BLaER1 treated with 17β-estradiol and CSF1 and Interleukin-3, amounts not matched to agents 10 nM and 100 nM (cell line): ENCODE results near the gene RRP1.

ENCODE experiments used
- H3K27ac ChIP-seq, 11 experiments: shearing (Covaris generic); formaldehyde crosslinking; 2 replicates each; pipeline ENCODE4 v1.8.1; 2022
- H3K27me3 ChIP-seq, 11 experiments: shearing (Covaris generic); formaldehyde crosslinking; 2 replicates each; pipeline ENCODE4 v1.8.1; 2022
- H3K36me3 ChIP-seq, 11 experiments: shearing (Covaris generic); formaldehyde crosslinking; 2 replicates each; pipeline ENCODE4 v1.8.1; 2022
- H3K4me1 ChIP-seq, 10 experiments: shearing (Covaris generic); formaldehyde crosslinking; 2 replicates each; pipeline ENCODE4 v1.8.1; 2022
- H3K4me2 ChIP-seq, 11 experiments: shearing (Covaris generic); formaldehyde crosslinking; 2 replicates each; pipeline ENCODE4 v1.8.1; 2022
- H3K4me3 ChIP-seq, 10 experiments: shearing (Covaris generic); formaldehyde crosslinking; 2 replicates each; pipeline ENCODE4 v1.8.1; 2022
- H3K9ac ChIP-seq, 11 experiments: shearing (Covaris generic); formaldehyde crosslinking; 2 replicates each; pipeline ENCODE4 v1.8.1; 2022
- H3K9me3 ChIP-seq, 11 experiments: shearing (Covaris generic); formaldehyde crosslinking; replicated peaks in 1 of 11; 2 replicates each; pipeline ENCODE4 v1.8.1; 2022
- H4K20me1 ChIP-seq, 11 experiments: shearing (Covaris generic); formaldehyde crosslinking; 2 replicates each; pipeline ENCODE4 v1.8.1; 2022
- Cebpa-rat ChIP-seq, 11 experiments: shearing (Covaris generic); IDR thresholded peaks; 2 replicates each; pipeline ENCODE4 v1.8.1; 2022

The RRP1 gene

DNA sequence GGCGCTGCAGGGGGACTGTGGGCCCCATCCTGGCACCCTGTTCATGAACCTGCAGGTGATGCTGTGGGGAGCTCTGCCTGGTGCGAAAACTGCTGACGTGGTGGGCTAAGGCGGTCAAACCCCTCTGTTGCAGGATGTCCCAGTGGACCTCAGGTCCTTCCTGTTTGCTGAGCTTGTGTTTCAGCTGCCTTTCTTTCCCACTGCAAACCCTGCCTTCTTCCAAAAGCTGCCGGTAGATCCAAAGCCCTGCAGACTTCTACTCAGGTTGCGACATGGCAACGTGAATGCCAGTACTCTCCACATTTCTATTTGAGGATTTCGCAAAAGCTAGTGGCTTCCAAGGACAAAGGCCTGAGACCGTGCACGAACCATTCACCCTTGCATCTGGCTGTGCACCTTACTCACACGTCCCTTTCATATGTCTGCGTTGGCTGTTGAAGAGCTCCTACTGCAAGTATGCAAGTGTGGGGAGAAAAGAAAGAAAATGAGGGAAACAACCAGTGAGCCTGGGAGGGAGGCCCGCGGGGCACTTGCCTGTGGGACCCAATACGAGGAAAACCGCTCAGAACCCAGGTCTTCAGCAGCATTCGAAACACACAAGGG lies 6.2 kb upstream of the RRP1 start:
- H3K4me1 ChIP-seq, result peaks cover 35 to 67% (median 41%) of the 10 kb centered on the region in 10 experiments
- H3K27ac ChIP-seq, result peak overlapping the region in 2 of 11 experiments; percentile 24 to 55; a peak in 3 of 22 replicates
- H3K9me3 ChIP-seq, result no peaks in the 10 kb centered on the region
- H4K20me1 ChIP-seq, result no peaks in the 10 kb centered on the region
- peak overlapping the region; percentile 71 to 96 (median 79) for H3K4me2 ChIP-seq
- no peaks in the 10 kb centered on the region for H3K36me3 ChIP-seq
- H3K4me3 ChIP-seq, result no peak overlapping the region
- H3K27me3 ChIP-seq, result no peaks in the 10 kb centered on the region
- peak in 5 of 11 experiments; percentile 32 to 65 (median 49); a peak in 5 of 22 replicates for TF ChIP-seq Cebpa-rat (IDR thresholded peaks at IDR 0.05)
- H3K9ac ChIP-seq, result 0 out of 22 replicates have a peak overlapping the region, but pooled peaks of 1 of the 11 experiments have one; percentile 22

DNA sequence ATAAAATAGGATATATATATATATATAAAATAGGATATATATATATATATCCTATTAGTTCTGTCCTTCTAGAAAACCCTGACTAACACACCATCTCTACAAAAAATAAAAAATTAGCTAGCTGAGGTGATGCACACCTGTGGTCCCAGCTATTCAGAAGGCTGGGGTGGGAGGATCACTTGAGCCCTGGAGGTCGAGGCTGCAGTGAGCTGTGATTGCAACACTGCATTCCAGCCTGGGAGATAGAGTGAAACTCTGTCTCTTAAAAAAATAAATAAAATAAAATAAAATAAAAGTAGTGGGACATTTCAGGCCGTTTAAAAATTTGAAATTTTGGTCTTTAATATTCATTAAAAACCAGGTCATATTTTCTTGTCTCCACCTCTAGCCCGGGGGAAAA lies 4.2 kb upstream of the RRP1 start:
- Histone ChIP-seq H3K4me3 (no peak overlapping the region), H3K4me2 (no peak overlapping the region), H3K9me3 (no peaks in the 10 kb centered on the region), H3K27ac (no peak overlapping the region), H3K36me3 (no peaks in the 10 kb centered on the region), H4K20me1 (peaks cover 0 to 6% (median 2%) of the 10 kb centered on the region in 11 experiments; a peak in 10 of 22 replicates), H3K9ac (no peak overlapping the region), H3K4me1 (peaks cover 27 to 53% (median 31%) of the 10 kb centered on the region in 10 experiments), H3K27me3 (no peaks in the 10 kb centered on the region)
- no peak for TF ChIP-seq Cebpa-rat (IDR thresholded peaks at IDR 0.05)

DNA sequence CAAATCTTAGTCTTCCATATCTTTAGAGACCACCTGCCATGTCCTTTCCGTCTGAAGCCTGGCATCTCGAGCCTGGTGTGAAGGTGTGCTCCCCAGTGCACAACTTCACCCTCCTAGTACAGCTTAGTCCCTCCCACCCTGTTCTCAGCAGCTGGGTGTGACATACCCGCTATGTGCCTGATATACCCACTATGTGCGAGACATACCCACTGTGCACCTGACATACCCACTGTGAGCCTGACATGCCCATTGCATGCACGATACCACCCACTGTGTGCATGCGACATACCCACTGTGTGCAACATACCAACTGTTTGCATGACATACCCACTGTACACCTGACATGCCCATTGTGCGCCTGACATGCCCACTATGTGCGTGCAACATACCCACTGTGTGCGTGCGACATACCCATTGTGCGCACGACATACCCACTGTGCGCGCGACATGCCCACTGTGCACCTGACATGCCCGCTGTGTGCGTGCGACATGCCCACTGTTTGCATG lies 3.0 kb upstream of the RRP1 start:
- Histone ChIP-seq H3K27ac (no peak overlapping the region), H3K4me3 (no peak overlapping the region), H3K4me1 (peaks cover 39 to 53% (median 43%) of the 10 kb centered on the region in 10 experiments), H4K20me1 (peaks cover 0 to 18% (median 15%) of the 10 kb centered on the region in 11 experiments; a peak in 16 of 22 replicates), H3K9me3 (no peaks in the 10 kb centered on the region), H3K36me3 (peaks cover 5 to 10% (median 8%) of the 10 kb centered on the region in 11 experiments; a peak in 21 of 22 replicates), H3K4me2 (no peak overlapping the region), H3K27me3 (no peaks in the 10 kb centered on the region), H3K9ac (no peak overlapping the region)
- no peak for TF ChIP-seq Cebpa-rat (IDR thresholded peaks at IDR 0.05)

DNA sequence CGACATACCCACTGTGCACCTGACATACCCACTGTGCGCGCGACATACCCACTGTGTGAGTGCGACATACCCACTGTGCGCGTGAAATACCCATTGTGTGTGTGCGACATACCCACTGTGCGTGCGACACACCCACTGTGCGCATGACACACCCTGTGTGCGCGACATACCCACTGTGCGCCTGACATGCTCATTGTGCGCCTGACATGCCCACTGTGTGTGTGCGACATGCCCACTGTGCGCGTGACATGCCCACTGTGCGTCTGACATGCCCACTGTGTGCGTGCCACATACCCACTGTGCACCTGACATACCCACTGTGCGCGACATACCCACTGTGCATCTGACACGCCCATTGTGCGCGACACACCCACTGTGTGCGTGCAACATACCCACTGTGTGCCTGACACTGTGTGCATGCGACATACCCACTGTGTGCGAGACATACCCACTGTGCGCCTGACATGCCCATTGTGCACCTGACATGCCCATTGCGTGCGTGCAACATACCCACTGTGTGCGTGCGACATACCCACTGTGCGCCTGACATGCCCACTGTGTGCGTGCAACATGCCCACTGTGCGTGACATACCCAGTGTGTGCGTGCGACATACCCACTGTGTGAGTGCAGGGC lies 2.5 kb upstream of the RRP1 start:
- Histone ChIP-seq H3K4me1 (peaks cover 43 to 53% (median 48%) of the 10 kb centered on the region in 10 experiments), H3K4me3 (no peak overlapping the region), H4K20me1 (peaks cover 5 to 24% (median 20%) of the 10 kb centered on the region in 11 experiments; a peak in 19 of 22 replicates), H3K9ac (no peak overlapping the region), H3K4me2 (no peak overlapping the region), H3K27me3 (no peaks in the 10 kb centered on the region), H3K36me3 (peaks cover 10 to 16% (median 14%) of the 10 kb centered on the region in 11 experiments), H3K27ac (no peak overlapping the region), H3K9me3 (no peaks in the 10 kb centered on the region)
- no peak for TF ChIP-seq Cebpa-rat (IDR thresholded peaks at IDR 0.05)

DNA sequence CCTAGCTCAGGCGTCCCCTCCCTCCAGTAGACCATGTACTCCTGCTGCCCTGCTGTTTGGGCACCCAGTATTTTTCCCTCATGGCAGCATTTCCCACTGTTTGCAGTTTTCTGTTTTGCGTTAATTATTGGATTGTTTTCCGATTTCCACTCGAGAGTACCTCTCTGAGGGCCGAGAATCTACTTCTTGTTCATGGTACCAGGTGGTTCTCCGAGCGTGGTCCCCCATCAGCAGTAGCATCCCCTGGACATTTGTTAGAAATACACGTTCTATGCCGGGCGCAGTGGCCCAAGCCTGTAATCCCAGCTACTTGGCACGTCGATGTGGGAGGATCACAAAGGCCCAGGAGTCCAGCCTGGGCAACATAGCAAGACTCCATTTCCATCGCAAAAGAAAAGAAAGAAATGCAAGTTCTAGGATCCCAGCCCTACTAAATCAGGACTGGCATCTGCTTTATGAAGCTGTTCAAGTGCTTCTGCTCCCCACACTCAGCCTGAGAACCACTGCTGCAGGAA lies 690 bp downstream of the RRP1 start:
- peak overlapping the region; percentile 87 to 97 (median 93) for H3K9ac ChIP-seq
- peaks cover 23 to 45% (median 35%) of the 10 kb centered on the region in 10 experiments for H3K4me1 ChIP-seq
- H3K36me3 ChIP-seq, result peaks cover 41 to 47% (median 45%) of the 10 kb centered on the region in 11 experiments
- peak overlapping the region; percentile 56 to 95 (median 89); a peak in 21 of 22 replicates for H3K27ac ChIP-seq
- TF ChIP-seq Cebpa-rat (IDR thresholded peaks at IDR 0.05), result no peak
- no peaks in the 10 kb centered on the region for H3K27me3 ChIP-seq
- peak overlapping the region; percentile 80 to 99 (median 96) for H3K4me3 ChIP-seq
- peak overlapping the region; percentile 76 to 98 (median 93) for H3K4me2 ChIP-seq
- peaks cover 8 to 55% (median 52%) of the 10 kb centered on the region in 11 experiments; a peak in 21 of 22 replicates for H4K20me1 ChIP-seq
- no peaks in the 10 kb centered on the region for H3K9me3 ChIP-seq

DNA sequence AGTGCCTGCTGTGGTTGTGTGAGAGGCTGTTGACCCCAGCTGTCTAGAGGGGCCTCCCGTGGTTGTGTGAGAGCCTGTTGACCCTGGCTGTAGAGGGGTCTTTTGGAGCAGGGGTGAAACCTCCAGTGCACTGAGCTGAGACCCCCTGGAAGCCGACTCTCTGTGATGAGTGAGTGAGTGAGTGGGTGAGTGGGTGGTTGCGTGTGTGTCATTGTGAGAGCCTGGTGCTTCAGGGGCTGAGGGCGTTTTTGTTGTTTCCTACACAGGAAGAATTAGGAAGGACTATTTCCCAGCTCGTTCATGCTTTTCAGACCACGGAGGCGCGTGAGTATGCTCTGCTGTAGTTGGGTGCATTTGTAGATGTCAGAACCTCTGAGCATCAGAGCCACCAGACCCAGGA lies 3.0 kb downstream of the RRP1 start:
- Histone ChIP-seq H3K4me2 (peak overlapping the region in 10 of 11 experiments; percentile 34 to 98 (median 92); a peak in 17 of 22 replicates), H3K27ac (peak overlapping the region in 2 of 11 experiments; percentile 4 to 15; a peak in 3 of 22 replicates), H3K9ac (peak overlapping the region in 9 of 11 experiments; percentile 50 to 97 (median 89); a peak in 12 of 22 replicates), H3K4me1 (peaks cover 23 to 45% (median 35%) of the 10 kb centered on the region in 10 experiments), H3K36me3 (peaks cover 65 to 71% (median 68%) of the 10 kb centered on the region in 11 experiments), H3K27me3 (no peaks in the 10 kb centered on the region), H3K9me3 (no peaks in the 10 kb centered on the region), H4K20me1 (peaks cover 14 to 79% (median 75%) of the 10 kb centered on the region in 11 experiments; a peak in 21 of 22 replicates), H3K4me3 (peak overlapping the region in 1 of 10 experiments; percentile 4; a peak in 1 of 20 replicates)
- no peak for TF ChIP-seq Cebpa-rat (IDR thresholded peaks at IDR 0.05)

DNA sequence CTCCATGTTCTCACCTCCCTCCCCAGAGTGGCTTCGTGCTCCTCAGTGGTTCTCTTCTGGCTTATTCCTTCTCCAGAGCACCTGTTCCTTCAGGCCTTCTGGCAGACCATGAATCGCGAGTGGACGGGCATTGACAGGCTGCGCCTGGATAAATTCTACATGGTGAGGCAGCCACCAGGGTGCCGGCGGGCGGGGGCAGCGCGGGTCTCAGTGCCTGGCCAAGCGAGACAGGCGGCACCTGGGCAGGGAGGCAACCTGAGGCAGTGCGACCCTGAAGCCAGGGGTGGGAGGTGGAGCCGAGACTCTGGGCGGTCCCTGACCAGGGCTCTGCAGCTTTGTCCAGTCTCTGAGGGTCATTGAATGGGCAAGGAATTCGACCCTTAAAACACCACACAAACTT lies 3.9 kb downstream of the RRP1 start:
- no peak overlapping the region for H3K4me2 ChIP-seq
- TF ChIP-seq Cebpa-rat (IDR thresholded peaks at IDR 0.05), result no peak
- H3K27ac ChIP-seq, result no peak overlapping the region; a peak in 1 of 22 replicates
- no peak overlapping the region for H3K4me3 ChIP-seq
- H3K9me3 ChIP-seq, result no peaks in the 10 kb centered on the region
- no peaks in the 10 kb centered on the region for H3K27me3 ChIP-seq
- peak overlapping the region in 2 of 11 experiments; percentile 30 to 88; a peak in 1 of 22 replicates for H3K9ac ChIP-seq
- peaks cover 22 to 43% (median 33%) of the 10 kb centered on the region in 10 experiments for H3K4me1 ChIP-seq
- peaks cover 73 to 79% (median 77%) of the 10 kb centered on the region in 11 experiments for H3K36me3 ChIP-seq
- peaks cover 14 to 87% (median 83%) of the 10 kb centered on the region in 11 experiments; a peak in 21 of 22 replicates for H4K20me1 ChIP-seq

DNA sequence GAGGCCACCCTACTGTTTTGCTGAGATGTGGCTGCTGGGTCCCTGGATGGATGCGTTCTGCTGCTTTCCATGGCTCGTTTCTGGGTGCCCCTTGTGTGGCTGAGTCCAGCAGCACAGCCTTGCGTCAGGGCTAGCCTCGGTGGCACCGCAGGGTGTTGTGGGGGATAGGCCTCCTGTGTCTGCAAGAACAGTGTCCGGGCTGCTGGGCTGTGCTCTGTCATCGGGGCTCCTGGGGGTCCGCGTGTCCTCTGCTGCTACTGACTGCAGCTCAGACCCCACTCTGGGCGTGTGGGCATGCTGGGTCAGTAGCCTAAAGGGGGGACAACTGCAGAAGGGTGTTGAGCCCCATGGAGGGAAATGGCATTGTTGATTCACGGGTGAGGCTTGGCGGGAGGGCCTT lies 4.9 kb downstream of the RRP1 start:
- no peak overlapping the region for H3K4me2 ChIP-seq
- no peaks in the 10 kb centered on the region for H3K9me3 ChIP-seq
- H4K20me1 ChIP-seq, result peaks cover 14 to 98% (median 86%) of the 10 kb centered on the region in 11 experiments; a peak in 21 of 22 replicates
- H3K27ac ChIP-seq, result no peak overlapping the region
- peaks cover 17 to 38% (median 27%) of the 10 kb centered on the region in 10 experiments for H3K4me1 ChIP-seq
- H3K27me3 ChIP-seq, result no peaks in the 10 kb centered on the region
- H3K36me3 ChIP-seq, result peaks cover 84 to 90% (median 88%) of the 10 kb centered on the region in 11 experiments
- no peak overlapping the region for H3K4me3 ChIP-seq
- peak overlapping the region in 4 of 11 experiments; percentile 7 to 30 (median 26); a peak in 4 of 22 replicates for H3K9ac ChIP-seq
- no peak for TF ChIP-seq Cebpa-rat (IDR thresholded peaks at IDR 0.05)
